Stimulated activated CD8-positive, alpha-beta memory T cell treated with anti-CD3 and anti-CD28 coated beads, Interleukin-12 subunit alpha, Interleukin-12 subunit beta, amount 100 ng/mL, for 1 hour (primary cell): Measurements from ENCODE around the gene KCNH5.

Experiments
- DNase-seq: peaks from one replicate; pipeline ENCODE4 v3.0.0-alpha.2; 2020; ENCODE audit warnings: low read depth

Gene KCNH5

GRCh38 chr14:63045234-63045611 is at the start of gene KCNH5:
KCNH5 (minus strand) TSS chr14:63045458; CDS start chr14:63045186, 272 bp downstream.
- DNase-seq = no peak

- no peak for DNase-seq
These were observed 46.2 kb upstream of the KCNH5 start for GRCh38 chr14:63091394-63091996.

- no peak for DNase-seq
These were observed 43.6 kb upstream of the KCNH5 start for GRCh38 chr14:63088865-63089264.

- DNase-seq = no peak
These were observed 33.3 kb upstream of the KCNH5 start for GRCh38 chr14:63078569-63078968.

GRCh38 chr14:63076488-63076887 is 31.2 kb upstream of the KCNH5 start:
- no peak for DNase-seq

GRCh38 chr14:63055631-63056030 is 10.4 kb upstream of the KCNH5 start:
- no peak for DNase-seq

GRCh38 chr14:63051992-63052391 is 6.7 kb upstream of the KCNH5 start:
- no peak for DNase-seq

- DNase-seq = no peak
These were observed 6.0 kb upstream of the KCNH5 start for GRCh38 chr14:63051301-63051700.

- DNase-seq = no peak
These were observed 5.4 kb upstream of the KCNH5 start for GRCh38 chr14:63050694-63051093.

- DNase-seq = no peak
These were observed 1.3 kb upstream of the KCNH5 start for GRCh38 chr14:63046339-63047268.

- DNase-seq = no peak
These were observed 508 bp upstream of the KCNH5 start for GRCh38 chr14:63045612-63046320.

GRCh38 chr14:63039866-63040265 is 5.4 kb downstream of the KCNH5 start:
- DNase-seq = no peak

GRCh38 chr14:63032641-63033040 is 12.6 kb downstream of the KCNH5 start:
- no peak for DNase-seq

- no peak for DNase-seq
These were observed 13.2 kb downstream of the KCNH5 start for GRCh38 chr14:63032076-63032475.

- no peak for DNase-seq
These were observed 15.1 kb downstream of the KCNH5 start for GRCh38 chr14:63030113-63030512.

GRCh38 chr14:63027719-63028118 is 17.5 kb downstream of the KCNH5 start:
- no peak for DNase-seq

- DNase-seq = no peak
These were observed 18.8 kb downstream of the KCNH5 start for GRCh38 chr14:63026491-63026890.

- no peak for DNase-seq
These were observed 30.6 kb downstream of the KCNH5 start for GRCh38 chr14:63014621-63015020.

GRCh38 chr14:63012171-63012570 is 33.1 kb downstream of the KCNH5 start:
- no peak for DNase-seq

GRCh38 chr14:63011623-63012022 is 33.6 kb downstream of the KCNH5 start:
- no peak for DNase-seq

GRCh38 chr14:63009495-63009894 is 35.8 kb downstream of the KCNH5 start:
- no peak for DNase-seq

- no peak for DNase-seq
These were observed 38.7 kb downstream of the KCNH5 start for GRCh38 chr14:63006531-63006930.

GRCh38 chr14:62994096-62994495 is 51.2 kb downstream of the KCNH5 start:
- DNase-seq = no peak
